ENCODE data around the gene GRB10.

Gene GRB10

GRCh38 chr7:50557099-50557498 is 225.6 kb downstream of the GRB10 start:
- H3K4me3 ChIP-seq (ENCODE audit: low read depth, low read length) = no peak overlapping the region
- H3K27ac ChIP-seq = no peak overlapping the region
- TF ChIP-seq CTCF (IDR thresholded peaks at IDR 0.05; ENCODE audit: low read depth, low read length) = no peak
- no peaks in the 10 kb centered on the region for H3K9me3 ChIP-seq (ENCODE audit: severe bottlenecking)
- H3K36me3 ChIP-seq = no peaks in the 10 kb centered on the region
- no peak for DNase-seq
- H3K27me3 ChIP-seq (ENCODE audit: insufficient read depth, low read depth, severe bottlenecking) = no peaks in the 10 kb centered on the region

GRCh38 chr7:50556247-50556991 is 226.3 kb downstream of the GRB10 start:
- Histone ChIP-seq H3K4me3 (ENCODE audit: low read depth, low read length) (no peak overlapping the region), H3K36me3 (no peaks in the 10 kb centered on the region), H3K9me3 (ENCODE audit: severe bottlenecking) (no peaks in the 10 kb centered on the region), H3K27ac (no peak overlapping the region), H3K27me3 (ENCODE audit: insufficient read depth, low read depth, severe bottlenecking) (no peaks in the 10 kb centered on the region)
- no peak for DNase-seq
- no peak for TF ChIP-seq CTCF (IDR thresholded peaks at IDR 0.05; ENCODE audit: low read depth, low read length)

GRCh38 chr7:50555594-50556140 is 227.0 kb downstream of the GRB10 start:
- Histone ChIP-seq H3K27ac (no peak overlapping the region), H3K36me3 (no peaks in the 10 kb centered on the region), H3K27me3 (ENCODE audit: insufficient read depth, low read depth, severe bottlenecking) (no peaks in the 10 kb centered on the region), H3K4me3 (ENCODE audit: low read depth, low read length) (no peak overlapping the region), H3K9me3 (ENCODE audit: severe bottlenecking) (no peaks in the 10 kb centered on the region)
- no peak for DNase-seq
- TF ChIP-seq CTCF (IDR thresholded peaks at IDR 0.05; ENCODE audit: low read depth, low read length) = no peak

DNA sequence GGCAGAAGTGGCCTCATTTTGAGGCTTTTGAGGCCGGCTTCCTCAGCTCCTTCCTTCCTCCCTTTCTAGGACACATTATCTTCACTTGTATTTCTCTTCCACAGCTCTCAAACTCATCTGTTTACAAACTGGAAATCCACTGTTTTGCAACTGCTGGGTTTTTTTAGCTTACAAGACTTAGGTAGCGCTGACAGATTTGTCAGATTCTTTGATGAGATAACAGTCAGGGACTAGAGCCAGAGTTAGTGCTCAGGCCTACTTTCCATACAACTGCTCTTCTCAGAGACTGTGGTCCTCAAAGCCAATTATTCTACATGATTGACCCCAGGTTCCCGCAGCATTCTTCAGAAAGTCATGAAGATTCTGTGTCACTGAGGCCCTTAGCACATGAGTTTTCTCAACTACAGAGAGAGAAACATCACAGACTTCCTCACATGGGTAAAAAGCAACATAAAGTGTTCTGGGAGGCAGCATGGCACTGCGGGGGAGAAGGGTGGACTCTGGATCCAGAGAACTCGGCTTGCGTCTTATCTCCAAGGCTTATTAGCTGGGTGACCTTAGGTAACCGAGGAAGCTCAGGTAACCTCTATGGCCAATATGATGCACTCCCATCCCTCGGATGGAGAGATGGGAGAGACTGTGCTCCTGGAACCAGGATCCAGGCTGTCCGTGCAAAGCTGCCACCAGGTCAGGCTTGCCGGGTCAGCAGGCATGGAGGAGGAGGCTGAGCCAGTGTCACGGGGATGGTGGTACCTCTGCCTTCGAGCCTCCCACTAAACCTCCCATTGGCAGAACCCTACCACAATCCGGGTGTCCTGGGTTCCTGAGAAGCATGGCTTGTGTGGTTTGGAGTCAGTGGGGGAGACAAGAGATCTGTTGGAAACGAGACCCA is 228.0 kb downstream of the GRB10 start:
- H3K27me3 ChIP-seq (ENCODE audit: insufficient read depth, low read depth, severe bottlenecking) = no peaks in the 10 kb centered on the region
- H3K36me3 ChIP-seq = no peaks in the 10 kb centered on the region
- no peak for DNase-seq
- H3K27ac ChIP-seq = no peak overlapping the region
- H3K9me3 ChIP-seq (ENCODE audit: severe bottlenecking) = no peaks in the 10 kb centered on the region
- no peak overlapping the region for H3K4me3 ChIP-seq (ENCODE audit: low read depth, low read length)
- no peak for TF ChIP-seq CTCF (IDR thresholded peaks at IDR 0.05; ENCODE audit: low read depth, low read length)

- TF ChIP-seq CTCF (IDR thresholded peaks at IDR 0.05; ENCODE audit: low read depth, low read length) = no peak
- no peak for DNase-seq
- H3K4me3 ChIP-seq (ENCODE audit: low read depth, low read length) = no peak overlapping the region
- H3K36me3 ChIP-seq = no peaks in the 10 kb centered on the region
- H3K27ac ChIP-seq = no peak overlapping the region
- H3K9me3 ChIP-seq (ENCODE audit: severe bottlenecking) = no peaks in the 10 kb centered on the region
- no peaks in the 10 kb centered on the region for H3K27me3 ChIP-seq (ENCODE audit: insufficient read depth, low read depth, severe bottlenecking)
Observed at GRCh38 chr7:50553973-50554372, 228.7 kb downstream of the GRB10 start.
